ENCODE measurements around the gene SLC9A8. TPM values are rescaled to one million over a fixed set of nuclear protein-coding genes. Genes with fewer than 3 reads are reported as not detected.
"Not testable (repeated sequence)": the region's sequence is repeated elsewhere in the genome, so short reads cannot be mapped to it uniquely, and the experiment has no call there.

SLC9A8 gene
- total and polyA plus RNA-seq, 5 experiments from 2014 or later = 4.7 to 29.3 (median 9.0) TPM

DNA sequence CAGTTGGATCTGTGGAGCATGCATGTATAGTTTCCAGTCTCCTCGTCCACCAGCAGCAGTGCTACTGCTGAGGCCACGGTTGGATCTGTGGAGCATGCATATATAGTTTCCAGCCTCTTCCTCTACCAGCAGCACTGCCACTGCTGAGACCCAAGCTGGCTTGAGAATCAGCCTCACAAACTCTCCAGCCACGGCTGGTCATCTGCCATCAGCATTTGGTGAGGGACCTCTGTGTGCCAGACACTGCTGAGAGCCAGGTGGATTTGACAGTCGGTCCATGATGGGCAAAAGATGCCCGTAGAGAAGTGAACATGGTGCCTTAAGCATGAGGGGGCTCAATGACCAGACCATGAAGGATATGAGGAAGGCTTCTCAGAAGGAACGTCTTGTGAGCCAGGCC lies 46.4 kb downstream of the SLC9A8 start:
- POLR2A ChIA-PET = no interaction called here
- H3K9me3 Mint-ChIP-seq = no peaks in the 10 kb centered on the region
- H3K27ac Mint-ChIP-seq = peak overlapping the region in 1 of 10 donors; percentile 43
- H3K36me3 Mint-ChIP-seq = peaks cover 0 to 85% (median 11%) of the 10 kb centered on the region in 3 donors
- ATAC-seq (no peak), DNase-seq (no peak)
- H3K4me3 Mint-ChIP-seq = no peak overlapping the region
- no peaks in the 10 kb centered on the region for H3K27me3 Mint-ChIP-seq
- H3K4me1 Mint-ChIP-seq = peaks cover 0 to 6% (median 4%) of the 10 kb centered on the region in 4 donors

DNA sequence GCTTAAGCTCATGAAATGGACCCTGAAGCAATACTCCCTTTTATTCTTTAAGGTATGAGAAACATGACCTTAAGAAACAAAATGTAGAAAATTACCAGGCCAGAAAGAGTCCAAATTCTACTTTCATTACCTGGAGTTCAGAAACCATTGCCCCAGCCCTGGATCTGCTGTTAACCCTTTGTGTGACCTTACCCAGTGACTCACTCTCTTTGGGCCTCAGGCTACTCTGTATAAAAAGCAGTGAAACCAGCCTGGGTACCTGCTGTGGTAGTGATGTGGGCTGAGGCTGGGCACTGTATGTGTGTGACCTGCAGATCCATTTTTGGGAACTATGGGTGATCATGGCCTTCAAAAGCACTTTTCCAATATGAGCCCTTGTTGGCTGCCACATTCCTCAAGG lies 47.2 kb downstream of the SLC9A8 start:
- Mint-ChIP-seq H3K36me3 (peaks cover 0 to 85% (median 15%) of the 10 kb centered on the region in 3 donors), H3K9me3 (no peaks in the 10 kb centered on the region), H3K27me3 (no peaks in the 10 kb centered on the region), H3K4me1 (peaks cover 0 to 5% (median 4%) of the 10 kb centered on the region in 4 donors), H3K27ac (peak overlapping the region in 2 of 10 donors; percentile 5 to 62), H3K4me3 (no peak overlapping the region)
- DNase-seq = no peak
- ATAC-seq = no peak
- POLR2A ChIA-PET = interaction anchor here (0.6 kb wide), 1 partner anchor 12 kb away, joined by 3 read pairs; no protein-coding TSS in a partner anchor

DNA sequence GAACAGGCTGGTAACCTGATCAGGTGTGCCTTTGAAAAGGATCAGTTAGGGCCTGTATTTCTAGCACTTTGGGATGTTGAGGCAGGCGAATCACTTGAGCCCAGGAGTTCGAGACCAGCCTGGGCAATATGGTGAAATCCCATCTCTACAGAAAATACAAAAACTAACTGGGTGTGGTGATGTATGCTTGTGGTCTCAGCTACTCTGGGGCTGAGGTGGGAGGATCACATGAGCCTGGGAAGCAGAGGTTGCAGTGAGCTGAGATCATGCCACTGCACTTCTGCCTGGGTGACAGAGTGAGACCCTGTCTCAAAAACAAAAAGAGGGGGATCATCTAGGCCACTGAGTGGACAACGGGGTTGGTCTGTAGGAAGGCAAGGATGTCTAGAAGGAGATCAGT lies 48.6 kb downstream of the SLC9A8 start:
- H3K4me3 Mint-ChIP-seq = not testable (repeated sequence)

DNA sequence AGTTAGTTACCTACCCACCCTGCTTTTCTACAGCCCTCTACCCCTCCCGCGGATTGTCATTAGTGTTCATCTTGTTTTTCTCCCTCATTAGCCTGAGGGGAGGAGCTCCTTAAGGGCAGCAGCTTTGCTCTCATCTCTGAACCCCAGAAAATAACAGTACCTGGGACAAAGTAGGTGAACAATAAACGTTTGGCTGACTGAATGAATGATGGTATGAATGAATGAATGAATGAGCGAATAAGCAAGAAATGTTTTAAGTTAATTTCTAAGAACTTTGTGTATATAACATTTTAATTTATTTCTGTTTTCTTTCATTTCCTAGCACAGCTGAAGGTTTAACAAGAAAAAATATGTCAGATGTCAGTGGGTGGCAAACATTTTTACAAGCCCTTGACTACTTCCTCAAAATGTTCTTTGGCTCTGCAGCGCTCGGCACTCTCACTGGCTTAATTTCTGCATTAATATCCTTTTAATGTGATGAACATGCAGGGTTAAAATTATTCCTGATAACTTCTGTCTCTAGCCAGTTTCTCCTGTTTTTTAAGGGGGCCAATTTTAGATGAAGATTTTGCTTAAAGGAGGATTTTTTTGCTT lies 50.1 kb downstream of the SLC9A8 start:
- no peaks in the 10 kb centered on the region for H3K9me3 Mint-ChIP-seq
- peaks cover 0 to 10% (median 4%) of the 10 kb centered on the region in 4 donors for H3K4me1 Mint-ChIP-seq
- DNase-seq (no peak), ATAC-seq (no peak)
- peaks cover 0 to 86% (median 20%) of the 10 kb centered on the region in 3 donors for H3K36me3 Mint-ChIP-seq
- H3K4me3 Mint-ChIP-seq = no peak overlapping the region
- POLR2A ChIA-PET = no interaction called here
- peak overlapping the region in 2 of 10 donors; percentile 16 to 29 for H3K27ac Mint-ChIP-seq
- no peaks in the 10 kb centered on the region for H3K27me3 Mint-ChIP-seq

More for the DNA sequence above, 48.6 kb downstream of the SLC9A8 start:
- H3K27me3 Mint-ChIP-seq, ATAC-seq, H3K4me1 Mint-ChIP-seq, DNase-seq, POLR2A ChIA-PET, H3K9me3 Mint-ChIP-seq: not testable (repeated sequence)
- Mint-ChIP-seq H3K27ac (peak overlapping the region in 3 of 10 donors; percentile 1 to 79 (median 3)), H3K36me3 (peaks cover 0 to 87% (median 13%) of the 10 kb centered on the region in 3 donors)

DNA sequence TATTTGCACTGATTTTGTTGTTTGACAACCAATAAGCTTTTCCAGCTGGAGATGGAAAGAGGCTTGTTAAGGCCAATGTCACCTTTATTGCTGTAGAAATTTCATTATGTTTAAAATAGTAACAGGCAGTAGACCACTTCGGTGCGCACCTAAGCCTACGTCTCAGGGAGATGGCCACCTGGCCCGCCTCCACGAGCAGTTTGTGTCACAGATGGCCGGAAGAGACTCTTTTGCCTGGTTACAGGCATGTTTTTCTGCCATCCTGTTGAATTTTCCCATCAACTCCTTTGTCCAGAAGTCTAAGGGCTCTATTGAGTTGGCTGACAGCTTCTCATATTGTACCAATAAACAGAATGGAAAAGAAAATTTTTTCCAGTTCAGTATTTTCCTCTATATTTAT lies 51.0 kb downstream of the SLC9A8 start:
- Mint-ChIP-seq H3K4me1 (peaks cover 0 to 10% (median 4%) of the 10 kb centered on the region in 4 donors), H3K9me3 (no peaks in the 10 kb centered on the region), H3K36me3 (peaks cover 0 to 85% (median 21%) of the 10 kb centered on the region in 3 donors), H3K27ac (no peak overlapping the region), H3K27me3 (no peaks in the 10 kb centered on the region), H3K4me3 (no peak overlapping the region)
- no peak for DNase-seq
- no peak for ATAC-seq
- POLR2A ChIA-PET = no interaction called here

DNA sequence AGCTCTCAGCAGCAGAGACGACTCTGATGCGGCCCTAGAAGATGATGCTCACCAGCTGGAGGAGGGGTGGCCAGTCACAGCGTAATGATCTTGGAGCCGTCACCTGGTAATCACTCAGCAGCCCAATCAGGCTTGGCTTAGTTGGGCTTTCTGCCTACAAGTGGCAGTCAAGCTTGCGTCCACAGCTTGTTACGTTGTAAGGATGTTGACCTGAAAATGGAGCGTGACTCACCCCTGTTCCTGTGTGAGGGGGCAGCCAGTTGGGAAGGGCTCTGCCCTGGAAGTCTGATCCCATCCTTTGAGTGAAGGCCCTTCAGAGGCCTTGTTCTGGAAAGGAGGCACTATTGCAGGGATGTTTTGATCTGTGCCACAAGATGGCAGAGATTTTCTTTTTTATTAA lies 52.9 kb downstream of the SLC9A8 start:
- no peaks in the 10 kb centered on the region for H3K27me3 Mint-ChIP-seq
- H3K36me3 Mint-ChIP-seq = peaks cover 4 to 82% (median 18%) of the 10 kb centered on the region in 3 donors
- POLR2A ChIA-PET = no interaction called here
- H3K4me1 Mint-ChIP-seq = peaks cover 0 to 11% (median 4%) of the 10 kb centered on the region in 4 donors
- no peaks in the 10 kb centered on the region for H3K9me3 Mint-ChIP-seq
- no peak overlapping the region for H3K4me3 Mint-ChIP-seq
- H3K27ac Mint-ChIP-seq = no peak overlapping the region
- ATAC-seq (no peak), DNase-seq (no peak)

DNA sequence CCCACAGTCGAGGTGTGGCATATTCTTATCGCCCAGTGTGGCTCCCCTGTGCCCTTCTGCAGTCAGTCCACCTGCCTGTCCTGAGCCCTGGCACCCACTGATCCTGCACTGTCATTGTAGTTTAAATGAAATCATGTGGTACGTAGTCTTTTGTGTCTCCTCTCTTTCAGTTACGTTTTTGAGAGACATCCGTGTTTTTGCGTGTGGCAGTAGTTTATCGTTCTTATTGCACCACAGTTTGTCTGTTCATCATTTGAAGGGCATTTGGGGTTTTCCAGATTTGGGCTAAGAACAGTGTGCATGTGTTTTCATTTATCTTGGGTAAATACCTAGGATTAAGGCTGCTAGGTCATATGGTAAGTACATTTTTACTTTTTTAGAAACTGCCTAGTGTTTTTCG lies 53.4 kb downstream of the SLC9A8 start:
- H3K27ac Mint-ChIP-seq = peak overlapping the region in 2 of 10 donors; percentile 1 to 13

DNA sequence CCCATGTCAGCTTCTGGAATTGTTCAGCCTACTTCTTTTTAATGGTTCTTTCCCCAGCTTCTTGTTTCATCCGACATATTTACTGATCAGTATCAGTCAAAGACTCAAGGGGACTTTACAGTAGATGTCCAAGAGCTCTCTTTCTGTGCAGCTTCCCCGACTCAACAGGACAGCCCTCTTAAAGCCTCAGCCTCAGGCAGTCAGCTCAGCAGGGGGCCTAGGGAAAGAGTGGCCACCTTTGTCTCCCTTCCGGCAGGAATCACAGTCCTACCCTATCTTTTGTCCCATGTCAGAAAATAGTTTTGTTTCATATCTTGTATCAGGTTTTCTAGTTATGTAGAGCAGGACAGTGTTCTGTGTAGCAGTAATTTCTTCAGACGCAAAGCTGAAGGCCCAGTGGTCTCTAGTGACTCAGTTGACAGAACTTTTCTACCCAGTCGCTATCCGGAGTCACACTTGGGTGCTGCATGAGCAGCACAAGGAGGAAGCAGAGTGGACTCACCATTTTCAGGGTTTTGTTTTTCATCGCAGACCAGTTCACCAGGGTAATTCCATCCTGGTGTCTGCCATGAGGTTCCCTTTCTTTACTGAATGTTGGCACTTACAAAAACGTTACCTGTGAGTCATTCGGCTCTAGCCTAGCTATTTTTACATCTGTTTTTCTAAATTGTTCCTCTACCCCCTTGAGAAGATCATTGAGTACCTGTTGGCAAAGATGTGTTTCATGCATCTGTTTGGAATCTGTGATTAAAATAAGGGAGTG lies 55.0 kb downstream of the SLC9A8 start:
- H3K27me3 Mint-ChIP-seq = no peaks in the 10 kb centered on the region
- H3K27ac Mint-ChIP-seq = peak overlapping the region in 2 of 10 donors; percentile 17 to 37
- peaks cover 4 to 74% (median 15%) of the 10 kb centered on the region in 3 donors for H3K36me3 Mint-ChIP-seq
- POLR2A ChIA-PET = interaction anchor here (1.2 kb wide), 1 partner anchor 20 kb away, joined by 3 read pairs; no protein-coding TSS in a partner anchor
- H3K4me1 Mint-ChIP-seq = peaks cover 0 to 7% (median 0%) of the 10 kb centered on the region in 4 donors
- no peaks in the 10 kb centered on the region for H3K9me3 Mint-ChIP-seq
- no peak for ATAC-seq
- no peak for DNase-seq
- H3K4me3 Mint-ChIP-seq = no peak overlapping the region

More for the DNA sequence above, 53.4 kb downstream of the SLC9A8 start:
- Mint-ChIP-seq H3K4me1 (peaks cover 0 to 7% (median 0%) of the 10 kb centered on the region in 4 donors), H3K36me3 (peaks cover 4 to 80% (median 18%) of the 10 kb centered on the region in 3 donors), H3K4me3 (no peak overlapping the region), H3K9me3 (no peaks in the 10 kb centered on the region), H3K27me3 (no peaks in the 10 kb centered on the region)
- POLR2A ChIA-PET = no interaction called here
- no peak for DNase-seq
- ATAC-seq = no peak

DNA sequence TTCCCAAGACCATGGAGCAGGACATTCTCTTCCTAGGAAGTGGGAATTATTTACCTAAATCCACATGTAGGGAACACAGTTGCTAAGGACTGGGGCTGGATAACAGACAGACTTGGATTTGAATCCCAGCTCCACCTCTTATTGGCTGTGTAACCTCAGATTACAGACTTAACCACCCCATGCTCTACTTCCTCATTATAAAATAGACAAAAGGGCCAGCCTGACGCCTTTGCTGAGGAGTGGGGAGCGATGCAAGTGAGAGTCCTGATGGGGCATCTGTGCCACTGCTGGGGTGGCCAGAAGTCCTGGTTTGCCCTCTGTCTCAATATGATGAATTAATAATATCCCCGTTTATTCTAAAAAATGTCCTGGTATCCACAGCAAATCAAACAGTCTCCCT lies 55.9 kb downstream of the SLC9A8 start:
- H3K4me1 Mint-ChIP-seq = peaks cover 0 to 7% (median 0%) of the 10 kb centered on the region in 4 donors
- peaks cover 4 to 71% (median 16%) of the 10 kb centered on the region in 3 donors for H3K36me3 Mint-ChIP-seq
- POLR2A ChIA-PET = no interaction called here
- ATAC-seq (no peak), DNase-seq (no peak)
- no peaks in the 10 kb centered on the region for H3K27me3 Mint-ChIP-seq
- no peaks in the 10 kb centered on the region for H3K9me3 Mint-ChIP-seq
- H3K4me3 Mint-ChIP-seq = no peak overlapping the region
- peak overlapping the region in 1 of 10 donors; percentile 48 for H3K27ac Mint-ChIP-seq

DNA sequence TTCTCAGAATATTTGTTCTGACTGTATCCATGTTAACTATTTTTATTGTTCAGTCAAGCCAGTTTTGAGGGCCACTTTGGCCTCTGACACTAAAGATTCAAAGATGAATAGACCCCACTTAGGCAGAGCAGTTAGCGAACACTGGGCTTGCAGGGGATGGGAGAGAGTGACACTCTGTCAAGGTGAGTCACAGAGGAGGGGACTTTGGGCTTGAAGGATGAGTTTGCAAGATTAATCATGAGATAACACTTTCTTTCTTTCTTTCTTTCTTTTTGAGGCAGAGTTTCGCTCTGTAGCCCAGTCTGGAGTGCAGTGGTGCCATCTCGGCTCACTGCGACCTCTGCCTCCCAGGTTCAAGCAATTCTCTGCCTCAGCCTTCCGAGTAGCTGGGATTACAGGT lies 56.3 kb downstream of the SLC9A8 start:
- peak overlapping the region in 1 of 10 donors; percentile 36 for H3K27ac Mint-ChIP-seq
- ATAC-seq (no peak), DNase-seq (no peak)
- no peaks in the 10 kb centered on the region for H3K9me3 Mint-ChIP-seq
- no peak overlapping the region for H3K4me3 Mint-ChIP-seq
- H3K27me3 Mint-ChIP-seq = no peaks in the 10 kb centered on the region
- H3K36me3 Mint-ChIP-seq = peaks cover 4 to 72% (median 16%) of the 10 kb centered on the region in 3 donors
- POLR2A ChIA-PET = no interaction called here
- peaks cover 0 to 7% (median 0%) of the 10 kb centered on the region in 4 donors for H3K4me1 Mint-ChIP-seq

DNA sequence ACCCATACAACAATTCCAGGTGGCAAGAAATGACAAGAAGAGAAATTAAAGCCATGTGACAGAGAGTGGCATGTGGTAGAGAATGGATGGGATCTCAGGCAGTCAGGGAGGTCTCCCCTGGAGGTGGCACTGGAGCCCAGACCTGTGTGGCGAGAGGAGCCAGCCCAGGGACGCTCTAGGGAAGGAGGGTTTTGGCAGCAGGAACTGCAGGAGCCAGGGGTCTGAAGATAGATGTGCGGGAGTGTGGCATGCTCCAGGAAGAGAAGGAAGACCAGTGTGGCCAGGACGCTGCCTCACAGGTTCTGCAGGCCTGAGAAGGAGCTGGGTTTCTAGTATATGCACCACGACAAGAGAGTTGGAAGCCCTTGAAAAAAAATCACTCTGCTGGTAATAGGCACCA lies 57.6 kb downstream of the SLC9A8 start:
- H3K4me1 Mint-ChIP-seq = peaks cover 0 to 7% (median 0%) of the 10 kb centered on the region in 4 donors
- no peak overlapping the region for H3K4me3 Mint-ChIP-seq
- ATAC-seq (no peak), DNase-seq (no peak)
- H3K27me3 Mint-ChIP-seq = no peaks in the 10 kb centered on the region
- H3K9me3 Mint-ChIP-seq = no peaks in the 10 kb centered on the region
- POLR2A ChIA-PET = no interaction called here
- peak overlapping the region in 3 of 10 donors; percentile 19 to 50 (median 35) for H3K27ac Mint-ChIP-seq
- peaks cover 9 to 69% (median 11%) of the 10 kb centered on the region in 3 donors for H3K36me3 Mint-ChIP-seq

DNA sequence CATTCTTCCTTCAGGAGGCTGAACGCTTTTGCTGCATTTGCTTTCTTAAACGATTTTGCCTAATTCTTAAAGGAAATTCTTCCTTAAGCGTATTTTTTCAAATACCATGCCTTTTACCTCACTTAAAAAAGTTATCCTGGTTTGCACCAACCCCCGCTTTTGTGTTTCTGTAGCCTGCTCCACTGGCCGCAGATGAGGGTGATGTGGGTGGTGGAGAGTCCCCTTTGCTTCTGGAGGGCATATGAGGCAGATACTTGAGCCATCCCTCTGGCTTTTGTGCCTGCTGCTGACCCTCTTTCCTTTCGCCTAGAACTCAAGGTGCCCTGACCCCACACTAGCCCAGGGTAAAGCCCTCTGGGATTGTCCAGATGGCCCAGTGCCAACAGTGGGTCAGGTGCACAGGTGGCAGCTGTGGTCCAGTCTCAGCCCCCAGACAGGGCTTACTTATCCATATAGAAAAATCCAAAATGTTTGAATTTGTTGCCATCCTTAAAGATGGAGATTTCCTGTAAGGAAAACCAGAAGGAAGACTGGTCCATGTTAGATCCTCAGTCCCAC lies 58.8 kb downstream of the SLC9A8 start:
- Mint-ChIP-seq H3K9me3 (no peaks in the 10 kb centered on the region), H3K4me3 (no peak overlapping the region), H3K27me3 (no peaks in the 10 kb centered on the region), H3K27ac (peak overlapping the region in 1 of 10 donors; percentile 59), H3K36me3 (peaks cover 9 to 68% (median 11%) of the 10 kb centered on the region in 3 donors), H3K4me1 (peaks cover 0 to 7% (median 0%) of the 10 kb centered on the region in 4 donors)
- DNase-seq (no peak), ATAC-seq (no peak)
- POLR2A ChIA-PET = interaction anchor here (0.7 kb wide), 1 partner anchor 11 kb away, joined by 3 read pairs; no protein-coding TSS in a partner anchor

DNA sequence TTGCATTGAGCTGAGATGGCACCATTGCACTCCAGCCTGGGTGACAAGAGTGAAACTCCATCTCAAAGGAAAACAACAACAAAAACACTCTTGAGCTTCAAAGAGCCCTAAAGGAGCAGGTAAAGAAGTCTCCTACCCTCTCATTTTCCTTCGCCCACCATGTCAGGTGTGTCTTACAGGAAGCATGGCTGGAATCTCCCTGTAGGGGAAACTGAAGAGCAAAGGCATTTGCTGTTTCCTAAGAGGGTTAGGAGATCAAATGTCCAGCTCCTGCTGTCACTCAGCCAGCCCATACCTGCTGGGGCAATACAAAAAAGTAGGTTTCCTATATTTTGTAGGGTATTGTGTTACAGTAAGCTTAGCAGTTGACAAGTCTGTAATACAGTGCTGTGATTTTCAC lies 59.4 kb downstream of the SLC9A8 start:
- H3K36me3 Mint-ChIP-seq = peaks cover 6 to 67% (median 9%) of the 10 kb centered on the region in 3 donors

More for the DNA sequence above, 59.4 kb downstream of the SLC9A8 start:
- no peak for DNase-seq
- no peaks in the 10 kb centered on the region for H3K9me3 Mint-ChIP-seq
- H3K27ac Mint-ChIP-seq = no peak overlapping the region
- POLR2A ChIA-PET = interaction anchor here (0.7 kb wide), 1 partner anchor 12 kb away, joined by 3 read pairs; no protein-coding TSS in a partner anchor
- no peak overlapping the region for H3K4me3 Mint-ChIP-seq
- H3K4me1 Mint-ChIP-seq = peaks cover 0 to 2% (median 0%) of the 10 kb centered on the region in 4 donors
- ATAC-seq = no peak
- no peaks in the 10 kb centered on the region for H3K27me3 Mint-ChIP-seq

Data from naive thymus-derived CD8-positive, alpha-beta T cell (primary cell).